HEK293 (cell line): ENCODE data around the gene KRT7.
A peak's percentile ranks its signal among the peaks of the same experiment; 100 is the strongest.

Source experiments
- CTCF ChIA-PET: fragments of 350-600 bp; formaldehyde crosslinking; extraction: SDS; loops from one replicate; lab custom pipeline; 2021; ENCODE audit warnings: antibody characterized with exemption; lab: Yijun Ruan, JAX
- POLR2A ChIA-PET: fragments of 300-600 bp; formaldehyde crosslinking; extraction: SDS; loops from one replicate; lab custom pipeline; 2020; ENCODE audit warnings: antibody characterized with exemption, inconsistent platforms; lab: Yijun Ruan, JAX
- H3K27ac ChIP-seq: fragments of 200-500 bp; sonication (Bioruptor generic); 2 replicates; pipeline ENCODE4 v1.5.1; 2014; ENCODE audit warnings: low read depth, low read length, control low read depth, inconsistent platforms; ENCODE audit errors: extremely low read depth
- H3K36me3 ChIP-seq, 2 experiments: fragments of 200-500 bp in 1 of 2; sonication (Bioruptor generic) in 1 of 2; 1 replicate in 1 of 2; 2 replicates in 1 of 2; pipeline ENCODE4 v1.5.1; 2014 to 2017; ENCODE audit warnings: inconsistent platforms in 2 of 2, low read length in 2 of 2; ENCODE audit not compliant: control insufficient read depth in 2 of 2, insufficient read depth in 1 of 2
- H3K4me1 ChIP-seq: fragments of 200-500 bp; sonication (Bioruptor generic); 2 replicates; pipeline ENCODE4 v1.5.1; 2014; ENCODE audit warnings: mild to moderate bottlenecking, low read length, inconsistent platforms; ENCODE audit not compliant: control insufficient read depth, insufficient read depth
- H3K4me3 ChIP-seq: 2 replicates; pipeline ENCODE4 v1.5.1; 2011; ENCODE audit warnings: low read depth, mild to moderate bottlenecking, control low read depth, low read length, moderate library complexity
- H3K9me3 ChIP-seq: fragments of 200-500 bp; sonication (Bioruptor generic); 2 replicates; pipeline ENCODE4 v1.5.1; 2014; ENCODE audit warnings: low read depth, low read length, inconsistent platforms; ENCODE audit not compliant: control insufficient read depth, insufficient read depth
- EGR2 ChIP-seq: fragments of 450-650 bp; formaldehyde crosslinking; IDR thresholded peaks from 2 replicates; pipeline ENCODE4 v1.5.1; 2016; ENCODE audit warnings: low read depth, missing biosample characterization, missing genetic modification characterization
- GLIS1 ChIP-seq: fragments of 450-650 bp; formaldehyde crosslinking; IDR thresholded peaks from 2 replicates; pipeline ENCODE4 v1.5.1; 2016; ENCODE audit warnings: missing biosample characterization, missing genetic modification characterization
- GLIS2 ChIP-seq: fragments of 450-650 bp; formaldehyde crosslinking; IDR thresholded peaks from 2 replicates; pipeline ENCODE4 v1.5.1; 2016; ENCODE audit warnings: missing biosample characterization, missing genetic modification characterization
- IKZF3 ChIP-seq: fragments of 450-650 bp; IDR thresholded peaks from 2 replicates; pipeline ENCODE4 v1.5.0; 2018; ENCODE audit warnings: missing biosample characterization, mild to moderate bottlenecking, missing genetic modification characterization, moderate library complexity
- ZBTB8A ChIP-seq: fragments of 450-650 bp; formaldehyde crosslinking; IDR thresholded peaks from 2 replicates; pipeline ENCODE4 v1.5.1; 2016; ENCODE audit warnings: missing biosample characterization, missing genetic modification characterization
- ZFHX2 ChIP-seq: fragments of 450-650 bp; formaldehyde crosslinking; conservative IDR thresholded peaks from 2 replicates; pipeline ENCODE4 v1.5.1; 2016; ENCODE audit warnings: missing biosample characterization, missing genetic modification characterization
- ZFP37 ChIP-seq: fragments of 450-650 bp; formaldehyde crosslinking; IDR thresholded peaks from 2 replicates; pipeline ENCODE4 v1.5.1; 2016; ENCODE audit warnings: missing biosample characterization, missing genetic modification characterization
- ZNF10 ChIP-seq: fragments of 450-650 bp; formaldehyde crosslinking; IDR thresholded peaks from 2 replicates; pipeline ENCODE4 v1.5.1; 2017; ENCODE audit warnings: missing biosample characterization, missing genetic modification characterization
- ZNF133 ChIP-seq: fragments of 450-650 bp; formaldehyde crosslinking; IDR thresholded peaks from 2 replicates; pipeline ENCODE4 v1.5.1; 2016; ENCODE audit warnings: missing biosample characterization, missing genetic modification characterization
- ZNF138 ChIP-seq: fragments of 450-650 bp; formaldehyde crosslinking; IDR thresholded peaks from 2 replicates; pipeline ENCODE4 v1.5.1; 2016; ENCODE audit warnings: missing biosample characterization, missing genetic modification characterization, borderline replicate concordance
- ZNF140 ChIP-seq: fragments of 450-650 bp; formaldehyde crosslinking; IDR thresholded peaks from 2 replicates; pipeline ENCODE4 v1.5.1; 2016; ENCODE audit warnings: missing biosample characterization, missing genetic modification characterization
- ZNF248 ChIP-seq: fragments of 450-650 bp; formaldehyde crosslinking; IDR thresholded peaks from 2 replicates; pipeline ENCODE4 v1.5.1; 2017; ENCODE audit warnings: missing biosample characterization, missing genetic modification characterization
- ZNF292 ChIP-seq: fragments of 450-650 bp; formaldehyde crosslinking; IDR thresholded peaks from 2 replicates; pipeline ENCODE4 v1.5.1; 2016; ENCODE audit warnings: low read depth, missing biosample characterization, missing genetic modification characterization, borderline replicate concordance
- ZNF335 ChIP-seq: fragments of 450-650 bp; formaldehyde crosslinking; conservative IDR thresholded peaks from 2 replicates; pipeline ENCODE4 v1.5.1; 2016; ENCODE audit warnings: missing biosample characterization, missing genetic modification characterization
- ZNF423 ChIP-seq: fragments of 450-650 bp; formaldehyde crosslinking; IDR thresholded peaks from 2 replicates; pipeline ENCODE4 v1.5.1; 2016; ENCODE audit warnings: missing biosample characterization, missing genetic modification characterization
- ZNF426 ChIP-seq: fragments of 450-650 bp; formaldehyde crosslinking; IDR thresholded peaks from 2 replicates; pipeline ENCODE4 v1.5.1; 2017; ENCODE audit warnings: missing biosample characterization, missing genetic modification characterization, mild to moderate bottlenecking, inconsistent platforms, moderate library complexity
- ZNF514 ChIP-seq: fragments of 450-650 bp; formaldehyde crosslinking; IDR thresholded peaks from 2 replicates; pipeline ENCODE4 v1.5.1; 2016; ENCODE audit warnings: missing biosample characterization, missing genetic modification characterization
- ZNF560 ChIP-seq: fragments of 450-650 bp; formaldehyde crosslinking; IDR thresholded peaks from 2 replicates; pipeline ENCODE4 v1.5.1; 2017; ENCODE audit warnings: missing biosample characterization, missing genetic modification characterization, borderline replicate concordance
- ZNF645 ChIP-seq: fragments of 450-650 bp; formaldehyde crosslinking; IDR thresholded peaks from 2 replicates; pipeline ENCODE4; 2016; ENCODE audit warnings: missing biosample characterization, missing genetic modification characterization
- ZNF692 ChIP-seq: fragments of 450-650 bp; formaldehyde crosslinking; IDR thresholded peaks from 2 replicates; pipeline ENCODE4 v1.5.1; 2016; ENCODE audit warnings: missing biosample characterization, missing genetic modification characterization
- ZNF707 ChIP-seq: fragments of 450-650 bp; formaldehyde crosslinking; IDR thresholded peaks from 2 replicates; pipeline ENCODE4 v1.5.1; 2016; ENCODE audit warnings: missing biosample characterization, missing genetic modification characterization
- ZNF776 ChIP-seq: fragments of 450-650 bp; formaldehyde crosslinking; IDR thresholded peaks from 2 replicates; pipeline ENCODE4 v1.5.0; 2017; ENCODE audit warnings: missing biosample characterization, missing genetic modification characterization, borderline replicate concordance
- ZNF791 ChIP-seq: fragments of 450-650 bp; formaldehyde crosslinking; IDR thresholded peaks from 2 replicates; pipeline ENCODE4 v1.5.1; 2016; ENCODE audit warnings: missing biosample characterization, missing genetic modification characterization
- TF ChIP-seq, protein P1 (sequence below): fragments of 450-650 bp; formaldehyde crosslinking; IDR thresholded peaks from 2 replicates; pipeline ENCODE4 v1.5.1; 2016; ENCODE audit warnings: missing biosample characterization, missing genetic modification characterization
- TF ChIP-seq, protein P2 (sequence below): fragments of 450-650 bp; formaldehyde crosslinking; IDR thresholded peaks from 2 replicates; pipeline ENCODE4 v1.5.1; 2017; ENCODE audit warnings: missing biosample characterization, missing genetic modification characterization
- TF ChIP-seq, protein P3 (sequence below): fragments of 450-650 bp; formaldehyde crosslinking; IDR thresholded peaks from 2 replicates; pipeline ENCODE4 v1.5.1; 2016; ENCODE audit warnings: missing biosample characterization, missing genetic modification characterization

Gene KRT7

GRCh38 chr12:52193991-52194390 lies 39.1 kb upstream of the KRT7 start (continued):
- TF ChIP-seq, protein P1, sequence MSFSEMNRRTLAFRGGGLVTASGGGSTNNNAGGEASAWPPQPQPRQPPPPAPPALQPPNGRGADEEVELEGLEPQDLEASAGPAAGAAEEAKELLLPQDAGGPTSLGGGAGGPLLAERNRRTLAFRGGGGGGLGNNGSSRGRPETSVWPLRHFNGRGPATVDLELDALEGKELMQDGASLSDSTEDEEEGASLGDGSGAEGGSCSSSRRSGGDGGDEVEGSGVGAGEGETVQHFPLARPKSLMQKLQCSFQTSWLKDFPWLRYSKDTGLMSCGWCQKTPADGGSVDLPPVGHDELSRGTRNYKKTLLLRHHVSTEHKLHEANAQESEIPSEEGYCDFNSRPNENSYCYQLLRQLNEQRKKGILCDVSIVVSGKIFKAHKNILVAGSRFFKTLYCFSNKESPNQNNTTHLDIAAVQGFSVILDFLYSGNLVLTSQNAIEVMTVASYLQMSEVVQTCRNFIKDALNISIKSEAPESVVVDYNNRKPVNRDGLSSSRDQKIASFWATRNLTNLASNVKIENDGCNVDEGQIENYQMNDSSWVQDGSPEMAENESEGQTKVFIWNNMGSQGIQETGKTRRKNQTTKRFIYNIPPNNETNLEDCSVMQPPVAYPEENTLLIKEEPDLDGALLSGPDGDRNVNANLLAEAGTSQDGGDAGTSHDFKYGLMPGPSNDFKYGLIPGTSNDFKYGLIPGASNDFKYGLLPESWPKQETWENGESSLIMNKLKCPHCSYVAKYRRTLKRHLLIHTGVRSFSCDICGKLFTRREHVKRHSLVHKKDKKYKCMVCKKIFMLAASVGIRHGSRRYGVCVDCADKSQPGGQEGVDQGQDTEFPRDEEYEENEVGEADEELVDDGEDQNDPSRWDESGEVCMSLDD (tag by site-specific recombination) = no peak
- TF ChIP-seq ZNF133 (no peak), GLIS1 (tag by site-specific recombination) (peak; percentile 58), ZNF10 (tag by site-specific recombination) (no peak), ZNF560 (tag by site-specific recombination) (no peak), ZNF140 (tag by site-specific recombination) (no peak), ZNF292 (no peak), GLIS2 (no peak), ZNF423 (0 out of 2 replicates have a peak, but pooled peaks have one; percentile 13), ZNF791 (no peak), ZNF426 (tag by site-specific recombination) (no peak), ZNF335 (0 out of 2 replicates have a peak, but pooled peaks have one; percentile 13), IKZF3 (tag by site-specific recombination) (no peak), ZNF248 (tag by site-specific recombination) (no peak), ZNF645 (tag by site-specific recombination) (no peak), ZNF138 (tag by site-specific recombination) (no peak), ZNF776 (tag by site-specific recombination) (no peak), ZNF707 (tag by site-specific recombination) (no peak), ZNF514 (tag by site-specific recombination) (no peak), ZBTB8A (no peak), ZNF692 (tag by site-specific recombination) (peak; percentile 42; the same call in 1 of the 2 replicates)
- TF ChIP-seq, protein P2, sequence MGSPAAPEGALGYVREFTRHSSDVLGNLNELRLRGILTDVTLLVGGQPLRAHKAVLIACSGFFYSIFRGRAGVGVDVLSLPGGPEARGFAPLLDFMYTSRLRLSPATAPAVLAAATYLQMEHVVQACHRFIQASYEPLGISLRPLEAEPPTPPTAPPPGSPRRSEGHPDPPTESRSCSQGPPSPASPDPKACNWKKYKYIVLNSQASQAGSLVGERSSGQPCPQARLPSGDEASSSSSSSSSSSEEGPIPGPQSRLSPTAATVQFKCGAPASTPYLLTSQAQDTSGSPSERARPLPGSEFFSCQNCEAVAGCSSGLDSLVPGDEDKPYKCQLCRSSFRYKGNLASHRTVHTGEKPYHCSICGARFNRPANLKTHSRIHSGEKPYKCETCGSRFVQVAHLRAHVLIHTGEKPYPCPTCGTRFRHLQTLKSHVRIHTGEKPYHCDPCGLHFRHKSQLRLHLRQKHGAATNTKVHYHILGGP (tag by site-specific recombination) = no peak

GRCh38 chr12:52195065-52195730 lies 37.8 kb upstream of the KRT7 start:
- H3K9me3 ChIP-seq = no peaks in the 10 kb centered on the region
- H3K4me3 ChIP-seq = no peak overlapping the region
- TF ChIP-seq ZFHX2 (tag by site-specific recombination) = peak; percentile 94
- TF ChIP-seq, protein P3, sequence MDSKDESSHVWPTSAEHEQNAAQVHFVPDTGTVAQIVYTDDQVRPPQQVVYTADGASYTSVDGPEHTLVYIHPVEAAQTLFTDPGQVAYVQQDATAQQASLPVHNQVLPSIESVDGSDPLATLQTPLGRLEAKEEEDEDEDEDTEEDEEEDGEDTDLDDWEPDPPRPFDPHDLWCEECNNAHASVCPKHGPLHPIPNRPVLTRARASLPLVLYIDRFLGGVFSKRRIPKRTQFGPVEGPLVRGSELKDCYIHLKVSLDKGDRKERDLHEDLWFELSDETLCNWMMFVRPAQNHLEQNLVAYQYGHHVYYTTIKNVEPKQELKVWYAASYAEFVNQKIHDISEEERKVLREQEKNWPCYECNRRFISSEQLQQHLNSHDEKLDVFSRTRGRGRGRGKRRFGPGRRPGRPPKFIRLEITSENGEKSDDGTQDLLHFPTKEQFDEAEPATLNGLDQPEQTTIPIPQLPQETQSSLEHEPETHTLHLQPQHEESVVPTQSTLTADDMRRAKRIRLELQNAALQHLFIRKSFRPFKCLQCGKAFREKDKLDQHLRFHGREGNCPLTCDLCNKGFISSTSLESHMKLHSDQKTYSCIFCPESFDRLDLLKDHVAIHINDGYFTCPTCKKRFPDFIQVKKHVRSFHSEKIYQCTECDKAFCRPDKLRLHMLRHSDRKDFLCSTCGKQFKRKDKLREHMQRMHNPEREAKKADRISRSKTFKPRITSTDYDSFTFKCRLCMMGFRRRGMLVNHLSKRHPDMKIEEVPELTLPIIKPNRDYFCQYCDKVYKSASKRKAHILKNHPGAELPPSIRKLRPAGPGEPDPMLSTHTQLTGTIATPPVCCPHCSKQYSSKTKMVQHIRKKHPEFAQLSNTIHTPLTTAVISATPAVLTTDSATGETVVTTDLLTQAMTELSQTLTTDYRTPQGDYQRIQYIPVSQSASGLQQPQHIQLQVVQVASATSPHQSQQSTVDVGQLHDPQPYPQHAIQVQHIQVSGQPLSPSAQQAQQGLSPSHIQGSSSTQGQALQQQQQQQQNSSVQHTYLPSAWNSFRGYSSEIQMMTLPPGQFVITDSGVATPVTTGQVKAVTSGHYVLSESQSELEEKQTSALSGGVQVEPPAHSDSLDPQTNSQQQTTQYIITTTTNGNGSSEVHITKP (tag by site-specific recombination) = peak; percentile 92
- TF ChIP-seq ZFP37 = no peak
- peak; percentile 99 for TF ChIP-seq EGR2 (tag by site-specific recombination)
- ChIA-PET CTCF (interaction anchor here (1.2 kb wide), 2 partner anchors 19 to 112 kb away, joined by 4 read pairs; no protein-coding TSS in a partner anchor), POLR2A (no interaction called here)
- peaks cover 2% of the 10 kb centered on the region; the same call in 1 of the 2 replicates for H3K4me1 ChIP-seq
- no peak overlapping the region for H3K27ac ChIP-seq
- no peaks in the 10 kb centered on the region for H3K36me3 ChIP-seq
